ENCODE results near the gene SNAPC4. TPM values are rescaled to one million over a fixed set of nuclear protein-coding genes. Genes with fewer than 3 reads are reported as not detected.
A peak's percentile ranks its signal among the peaks of the same experiment; 100 is the strongest.
"Not testable (repeated sequence)": the region's sequence is repeated elsewhere in the genome, so short reads cannot be mapped to it uniquely, and the experiment has no call there.

The SNAPC4 gene
- total and polyA plus RNA-seq, 8 donors: 5.8 to 14.2 (median 11.3) TPM

DNA sequence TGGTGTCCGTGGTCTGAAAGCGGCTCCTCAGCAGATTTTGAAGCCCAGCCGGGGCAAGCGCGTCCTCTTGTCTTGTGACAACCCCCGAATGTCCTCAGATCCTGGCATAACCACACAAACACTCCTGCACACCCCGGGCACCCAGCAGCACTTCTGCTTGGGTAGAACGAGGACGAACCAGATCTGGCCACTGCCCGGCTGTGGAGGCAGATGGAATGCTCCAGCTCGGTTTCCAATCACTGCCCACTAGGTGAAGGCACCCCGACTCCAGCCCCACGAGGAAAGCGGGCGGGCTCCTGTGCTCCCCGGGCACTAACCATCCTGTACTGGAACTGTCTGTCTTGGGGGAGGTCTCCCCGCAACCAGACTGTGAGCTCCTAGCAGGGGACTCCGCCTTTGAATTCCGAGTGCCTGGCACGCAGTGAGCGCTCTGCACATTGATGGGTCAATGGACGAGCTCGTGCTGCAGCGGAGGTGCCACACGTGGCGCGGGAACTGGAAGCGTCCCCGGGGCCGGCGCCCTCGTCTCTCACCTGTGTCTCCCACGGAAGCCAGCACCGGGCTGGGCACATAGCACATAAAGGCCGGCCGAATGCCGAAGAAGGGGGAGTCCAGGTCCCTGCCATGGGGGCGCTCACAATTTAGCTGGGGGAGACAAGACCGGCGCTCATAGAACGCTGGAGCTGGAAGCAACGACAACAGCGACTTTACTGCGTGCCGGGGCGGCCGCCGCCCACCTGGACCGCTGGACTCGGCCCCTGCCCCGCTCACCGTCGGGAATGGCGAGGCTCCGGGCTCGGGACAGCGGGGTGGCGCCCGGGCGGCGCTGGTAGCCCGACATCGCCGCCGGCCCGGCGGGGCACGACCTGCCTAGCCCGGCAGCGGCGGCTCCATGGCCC lies 9.8 kb upstream of the SNAPC4 start:
- DNase-seq: peak in 2 of 4 donors; percentile 48 to 84
- peaks cover 0 to 61% of the 10 kb centered on the region in 2 donors for H3K36me3 ChIP-seq

DNA sequence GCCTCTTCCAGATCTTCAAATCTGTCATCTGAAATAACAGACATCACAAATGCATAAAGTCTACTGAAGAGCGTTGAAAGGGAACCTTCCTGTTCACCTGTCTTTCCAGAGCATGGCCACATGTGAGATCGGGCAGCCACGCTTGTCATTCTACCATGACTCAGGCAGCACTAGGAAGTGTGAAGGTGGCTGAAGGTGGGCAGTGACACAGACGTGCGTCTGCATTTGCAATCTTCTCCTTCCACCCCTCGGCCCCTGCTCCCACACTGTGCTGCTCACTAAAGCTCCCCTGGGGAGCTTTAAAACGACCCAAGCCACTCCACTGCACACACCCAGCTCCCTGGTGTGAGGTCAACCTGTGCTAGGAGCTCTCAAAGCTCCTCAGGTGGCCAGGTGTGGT lies 7.9 kb upstream of the SNAPC4 start:
- DNase-seq: no peak
- TF ChIP-seq, protein P1, sequence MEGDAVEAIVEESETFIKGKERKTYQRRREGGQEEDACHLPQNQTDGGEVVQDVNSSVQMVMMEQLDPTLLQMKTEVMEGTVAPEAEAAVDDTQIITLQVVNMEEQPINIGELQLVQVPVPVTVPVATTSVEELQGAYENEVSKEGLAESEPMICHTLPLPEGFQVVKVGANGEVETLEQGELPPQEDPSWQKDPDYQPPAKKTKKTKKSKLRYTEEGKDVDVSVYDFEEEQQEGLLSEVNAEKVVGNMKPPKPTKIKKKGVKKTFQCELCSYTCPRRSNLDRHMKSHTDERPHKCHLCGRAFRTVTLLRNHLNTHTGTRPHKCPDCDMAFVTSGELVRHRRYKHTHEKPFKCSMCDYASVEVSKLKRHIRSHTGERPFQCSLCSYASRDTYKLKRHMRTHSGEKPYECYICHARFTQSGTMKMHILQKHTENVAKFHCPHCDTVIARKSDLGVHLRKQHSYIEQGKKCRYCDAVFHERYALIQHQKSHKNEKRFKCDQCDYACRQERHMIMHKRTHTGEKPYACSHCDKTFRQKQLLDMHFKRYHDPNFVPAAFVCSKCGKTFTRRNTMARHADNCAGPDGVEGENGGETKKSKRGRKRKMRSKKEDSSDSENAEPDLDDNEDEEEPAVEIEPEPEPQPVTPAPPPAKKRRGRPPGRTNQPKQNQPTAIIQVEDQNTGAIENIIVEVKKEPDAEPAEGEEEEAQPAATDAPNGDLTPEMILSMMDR (IDR thresholded peaks at IDR 0.05): no peak
- H3K27me3 ChIP-seq: no peaks in the 10 kb centered on the region
- H3K9me3 ChIP-seq: no peaks in the 10 kb centered on the region
- peaks cover 0 to 58% of the 10 kb centered on the region in 2 donors for H3K36me3 ChIP-seq
- peaks cover 20 to 32% of the 10 kb centered on the region in 2 donors for H3K4me1 ChIP-seq
- no peak overlapping the region for H3K27ac ChIP-seq
- intact Hi-C loops (cut with DNase I): no loop called here
- ATAC-seq: no peak
- no peak overlapping the region for H3K4me3 ChIP-seq

More for the DNA sequence above, 9.8 kb upstream of the SNAPC4 start:
- TF ChIP-seq, protein P1 (IDR thresholded peaks at IDR 0.05): no peak
- peak; percentile 54 for ATAC-seq
- peaks cover 20 to 32% of the 10 kb centered on the region in 2 donors for H3K4me1 ChIP-seq
- no peaks in the 10 kb centered on the region for H3K9me3 ChIP-seq
- peak overlapping the region; percentile 69 to 97 for H3K4me3 ChIP-seq
- no peaks in the 10 kb centered on the region for H3K27me3 ChIP-seq
- peak overlapping the region; percentile 13 to 86 for H3K27ac ChIP-seq
- intact Hi-C loops (cut with DNase I): no loop called here

DNA sequence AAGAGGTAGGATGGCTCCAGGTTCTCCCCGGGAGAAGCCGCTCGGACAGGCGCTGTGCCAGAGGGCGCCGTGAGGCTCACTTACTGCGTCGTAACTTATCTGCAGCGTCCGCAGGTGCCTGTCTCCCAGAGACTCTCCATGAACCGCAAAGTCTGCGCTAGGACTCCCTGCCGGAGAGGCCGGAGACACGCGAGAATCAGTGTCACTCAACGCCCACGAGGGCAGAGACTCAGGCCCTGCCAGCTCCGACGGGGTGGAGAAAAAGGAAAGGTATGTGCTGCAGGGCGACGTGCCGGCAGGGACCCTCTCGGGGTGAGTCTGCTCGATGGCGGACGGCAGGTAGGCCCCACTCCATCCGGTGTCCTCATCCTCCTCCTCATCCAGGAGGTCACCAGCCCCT lies 7.1 kb upstream of the SNAPC4 start:
- Histone ChIP-seq H3K4me1 (peaks cover 20 to 29% of the 10 kb centered on the region in 2 donors), H3K36me3 (peaks cover 0 to 55% of the 10 kb centered on the region in 2 donors)
- H3K9me3 ChIP-seq; H3K4me3 ChIP-seq; H3K27ac ChIP-seq; H3K27me3 ChIP-seq; intact Hi-C loops (cut with DNase I); ATAC-seq: not testable (repeated sequence)
- DNase-seq: peak in 1 of 4 donors; percentile 57

DNA sequence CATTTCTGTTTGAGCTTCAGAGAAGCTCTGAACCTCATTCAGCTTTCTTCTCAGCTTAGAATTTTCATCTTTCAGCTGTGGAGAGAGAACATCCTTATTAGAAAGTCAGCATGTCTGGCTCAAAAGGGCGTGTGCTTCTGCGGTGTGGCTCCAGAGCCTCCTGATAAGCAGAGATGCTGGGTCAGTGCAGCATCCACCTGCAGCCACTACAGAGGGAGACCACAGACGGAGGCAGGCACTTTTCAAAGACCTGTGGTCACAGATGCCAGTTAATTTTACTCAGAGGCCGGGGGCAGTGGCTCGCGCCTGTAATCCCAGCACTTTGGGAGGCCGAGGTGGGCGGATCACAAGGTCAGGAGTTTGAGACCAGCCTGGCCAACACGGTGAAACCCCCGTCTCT lies 5.9 kb upstream of the SNAPC4 start:
- H3K27me3 ChIP-seq; intact Hi-C loops (cut with DNase I); DNase-seq; H3K27ac ChIP-seq; H3K9me3 ChIP-seq; ATAC-seq; H3K4me3 ChIP-seq: not testable (repeated sequence)
- Histone ChIP-seq H3K36me3 (peaks cover 0 to 58% of the 10 kb centered on the region in 2 donors), H3K4me1 (peaks cover 12 to 17% of the 10 kb centered on the region in 2 donors)

DNA sequence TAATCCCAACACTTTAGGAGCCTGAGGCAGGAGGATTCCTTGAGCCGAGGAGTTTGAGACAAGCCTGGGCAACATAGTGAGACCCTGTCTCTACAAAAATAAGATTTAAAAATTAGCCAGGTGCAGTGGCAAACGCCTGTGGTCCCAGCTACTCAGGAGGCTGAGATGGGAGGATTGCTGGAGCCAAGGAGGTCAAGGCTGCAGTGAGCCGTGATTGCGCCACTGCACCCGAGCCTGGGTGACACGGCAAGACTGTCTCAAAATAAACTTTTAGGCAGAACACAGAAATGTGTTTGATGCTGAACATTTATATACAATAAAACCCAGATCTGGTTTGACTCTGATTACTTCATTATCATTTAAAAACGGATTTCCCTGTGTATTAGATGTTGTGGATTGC lies 5.5 kb upstream of the SNAPC4 start:
- TF ChIP-seq, protein P1 (IDR thresholded peaks at IDR 0.05): no peak
- Histone ChIP-seq H3K4me1 (peaks cover 14 to 20% of the 10 kb centered on the region in 2 donors), H3K27ac (no peak overlapping the region), H3K4me3 (no peak overlapping the region), H3K27me3 (no peaks in the 10 kb centered on the region), H3K9me3 (no peaks in the 10 kb centered on the region), H3K36me3 (peaks cover 0 to 58% of the 10 kb centered on the region in 2 donors)
- DNase-seq (no peak), ATAC-seq (no peak)
- intact Hi-C loops (cut with DNase I): no loop called here

DNA sequence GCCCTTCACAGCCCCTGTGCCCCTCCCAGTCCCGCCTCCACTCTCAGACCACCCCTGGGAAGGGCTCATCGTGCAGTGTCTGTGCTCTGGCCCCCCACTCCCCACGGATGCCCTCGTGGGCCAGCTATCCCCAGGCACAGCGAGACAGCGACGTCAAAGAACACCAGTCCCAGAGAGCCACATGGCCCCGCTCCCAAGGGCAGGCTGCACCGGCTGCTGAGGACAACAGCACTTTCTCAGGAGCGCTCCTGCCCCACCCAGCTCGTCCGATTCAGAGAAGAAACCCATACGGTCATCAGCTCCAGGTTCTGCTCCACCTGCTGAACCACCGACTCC lies 4.8 kb upstream of the SNAPC4 start:
- H3K27me3 ChIP-seq: no peaks in the 10 kb centered on the region
- H3K4me1 ChIP-seq: peaks cover 15 to 21% of the 10 kb centered on the region in 2 donors
- H3K27ac ChIP-seq: no peak overlapping the region
- intact Hi-C loops (cut with DNase I): no loop called here
- no peak overlapping the region for H3K4me3 ChIP-seq
- DNase-seq (no peak), ATAC-seq (no peak)
- TF ChIP-seq, protein P1 (IDR thresholded peaks at IDR 0.05): no peak
- no peaks in the 10 kb centered on the region for H3K9me3 ChIP-seq
- H3K36me3 ChIP-seq: peaks cover 0 to 58% of the 10 kb centered on the region in 2 donors

Data from left lung (tissue), 10 donors.